GM19438 (cell line): ENCODE results near the gene PTPRE.

Experiments
- ATAC-seq: cut with Tn5 transposase; IDR thresholded peaks from one replicate; pipeline ENCODE4 v1.9.1; 2021; ENCODE audit warnings: low read depth; ENCODE audit not compliant: unreplicated experiment

Gene PTPRE

GRCh38 chr10:128056303-128057050, 149.6 kb downstream of the PTPRE start:
- no peak for ATAC-seq

GRCh38 chr10:128058106-128058749, 151.3 kb downstream of the PTPRE start:
- ATAC-seq: no peak

- no peak for ATAC-seq
Observed at GRCh38 chr10:128058750-128059134, 151.8 kb downstream of the PTPRE start.

- no peak for ATAC-seq
Observed at GRCh38 chr10:128059266-128059981, 152.5 kb downstream of the PTPRE start.

- ATAC-seq: no peak
Observed at GRCh38 chr10:128059982-128060293, 153.0 kb downstream of the PTPRE start.

GRCh38 chr10:128060341-128061250, 153.7 kb downstream of the PTPRE start:
- ATAC-seq: no peak

- no peak for ATAC-seq
Observed at GRCh38 chr10:128061306-128062300, 154.7 kb downstream of the PTPRE start.

GRCh38 chr10:128062331-128062880, 155.5 kb downstream of the PTPRE start:
- ATAC-seq: no peak

- peak; percentile 56 for ATAC-seq
Observed at GRCh38 chr10:128062881-128063563, 156.1 kb downstream of the PTPRE start.

- no peak for ATAC-seq
Observed at GRCh38 chr10:128063736-128064107, 156.8 kb downstream of the PTPRE start.

GRCh38 chr10:128064108-128064969, 157.4 kb downstream of the PTPRE start:
- peak; percentile 37 for ATAC-seq

GRCh38 chr10:128064970-128065580, 158.2 kb downstream of the PTPRE start:
- peak; percentile 30 for ATAC-seq

GRCh38 chr10:128065881-128066534, 159.1 kb downstream of the PTPRE start:
- ATAC-seq: no peak

- no peak for ATAC-seq
Observed at GRCh38 chr10:128066870-128067382, 160.0 kb downstream of the PTPRE start.

- no peak for ATAC-seq
Observed at GRCh38 chr10:128067691-128068397, 160.9 kb downstream of the PTPRE start.
